ENCODE results near the gene XYLT2. TPM values are rescaled to one million over a fixed set of nuclear protein-coding genes. Genes with fewer than 3 reads are reported as not detected.

The XYLT2 gene
- total and polyA plus RNA-seq, 2 of the 8 experiments (the other 6 are each of a cell fraction or from before 2014, with no cell fraction given) = 28.0 to 29.9 TPM

DNA sequence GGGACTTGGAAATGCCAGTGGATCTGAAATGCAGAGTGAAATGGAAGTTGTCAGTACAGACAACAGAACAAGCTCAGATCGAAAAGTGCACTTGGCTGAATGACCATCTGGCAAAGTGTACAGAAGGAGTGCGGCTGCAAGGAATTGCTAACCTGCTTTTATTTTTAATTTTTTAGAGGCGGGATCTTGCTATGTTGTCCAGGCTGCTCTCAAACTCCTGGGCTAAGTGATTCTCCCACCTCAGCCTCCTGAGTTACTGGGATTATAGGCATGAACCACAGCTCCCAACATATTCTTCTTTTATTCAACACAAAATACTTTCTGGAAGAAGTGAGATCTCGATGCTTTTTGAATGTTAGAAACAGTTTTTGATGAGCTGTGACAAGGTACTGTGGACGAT, 47.8 kb downstream of the XYLT2 start:
- no peak overlapping the region for H3K18ac ChIP-seq (ENCODE audit: extremely low read depth, low read length)
- H3K14ac ChIP-seq (ENCODE audit: insufficient read length) = no peak overlapping the region
- H3K79me2 ChIP-seq (ENCODE audit: control insufficient read depth in 1 of 2, insufficient read depth in 2 of 2, low read length in 2 of 2) = peaks cover 0 to 18% of the 10 kb centered on the region in 2 experiments; a peak in 3 of 4 replicates
- FAIRE-seq = no peak
- H3K79me1 ChIP-seq (ENCODE audit: low read depth, low read length) = peaks cover 5% of the 10 kb centered on the region
- no peak overlapping the region for H2BK12ac ChIP-seq (ENCODE audit: low read depth, low read length)
- H3K4ac ChIP-seq (replicated peaks; ENCODE audit: insufficient read length, low read depth, low read length) = no peak overlapping the region
- H3K36me3 ChIP-seq (ENCODE audit: control insufficient read depth in 2 of 4, insufficient read depth in 4 of 4, low read length in 3 of 4) = peaks cover 38 to 57% (median 52%) of the 10 kb centered on the region in 4 experiments
- ChIA-PET POLR2A (ENCODE audit: partially characterized antibody) (interaction anchor here (1.2 to 27.4 kb wide), 2 partner anchors 9 to 26 kb away, joined by 3 to 313 read pairs; partner anchors contain the start of genes EME1 and MRPL27), CTCF (ENCODE audit: partially characterized antibody) (interaction anchor here (0.6 to 1.3 kb wide), 3 partner anchors 8 to 177 kb away, joined by 3 read pairs; no protein-coding TSS in a partner anchor)
- no peak overlapping the region for H2BK20ac ChIP-seq (ENCODE audit: low read length)
- no peak overlapping the region for H2BK120ac ChIP-seq (replicated peaks; ENCODE audit: low read depth, low read length)
- H3K9ac ChIP-seq (replicated peaks in 1 of 4; ENCODE audit: extremely low read depth in 1 of 4, low read depth in 3 of 4, low read length in 3 of 4) = no peak overlapping the region
- DNase-seq (ENCODE audit: low read depth in 1 of 2, low spot score in 2 of 2) = no peak
- H4K8ac ChIP-seq (ENCODE audit: extremely low read depth, insufficient read depth, low read length) = no peak overlapping the region
- no peaks in the 10 kb centered on the region; a peak in 3 of 7 replicates for H3K4me1 ChIP-seq (replicated peaks in 1 of 4; ENCODE audit: control insufficient read depth in 3 of 4, insufficient read depth in 4 of 4, low read length in 3 of 4)
- H2AK5ac ChIP-seq (ENCODE audit: low read depth, low read length) = no peak overlapping the region
- H3K4me3 ChIP-seq (ENCODE audit: extremely low read depth in 1 of 4, insufficient read depth in 2 of 4, low read depth in 3 of 4, low read length in 4 of 4) = no peak overlapping the region
- no peak overlapping the region for H2BK15ac ChIP-seq (ENCODE audit: low read length)
- WGBS, 2 experiments (ENCODE audit: extremely low coverage in 1 of 2, insufficient coverage in 1 of 2, insufficient read length in 1 of 2, insufficient replicate concordance in 2 of 2, low coverage in 1 of 2, low lambda C conversion rate in 2 of 2, missing lambda C conversion rate in 1 of 2) = 91% methylated on average over 5 of the region's 5 CpGs; no CpG with 5 or more reads in 1 of the 2 experiments
- H2BK5ac ChIP-seq (ENCODE audit: low read depth, low read length) = no peak overlapping the region
- no peak overlapping the region for H3K27ac ChIP-seq (ENCODE audit: low read depth, low read length)
- peaks cover 4 to 17% of the 10 kb centered on the region in 2 experiments for H4K20me1 ChIP-seq (replicated peaks in 1 of 2; ENCODE audit: control insufficient read depth in 1 of 2, insufficient read depth in 2 of 2, low read length in 2 of 2)
- H3K56ac ChIP-seq (replicated peaks; ENCODE audit: insufficient read length, low read depth, low read length) = no peak overlapping the region
- peaks cover 7% of the 10 kb centered on the region; the same call in 1 of the 2 replicates for H3K23me2 ChIP-seq (ENCODE audit: low read depth, low read length)
- H4K5ac ChIP-seq (ENCODE audit: insufficient read length, low read depth, low read length) = no peak overlapping the region
- no peaks in the 10 kb centered on the region for H3K9me3 ChIP-seq (ENCODE audit: insufficient read depth in 2 of 2, low read depth in 1 of 2, low read length in 1 of 2)
- H3K4me2 ChIP-seq (ENCODE audit: insufficient read depth in 1 of 2, low read depth in 2 of 2, low read length in 2 of 2) = no peak overlapping the region
- H2AFZ ChIP-seq (ENCODE audit: low read length) = no peak overlapping the region
- H3K23ac ChIP-seq (ENCODE audit: insufficient read length) = no peak overlapping the region
- no peak overlapping the region for H4K91ac ChIP-seq (replicated peaks; ENCODE audit: insufficient read length, low read length)
- no peaks in the 10 kb centered on the region for H3K27me3 ChIP-seq (replicated peaks in 1 of 4; ENCODE audit: control insufficient read depth in 3 of 4, extremely low read depth in 1 of 4, insufficient read depth in 3 of 4, low read length in 3 of 4)
- TF ChIP-seq ASH2L (IDR thresholded peaks at IDR 0.05; ENCODE audit: low read length) = no peak
- TF ChIP-seq, protein P1, sequence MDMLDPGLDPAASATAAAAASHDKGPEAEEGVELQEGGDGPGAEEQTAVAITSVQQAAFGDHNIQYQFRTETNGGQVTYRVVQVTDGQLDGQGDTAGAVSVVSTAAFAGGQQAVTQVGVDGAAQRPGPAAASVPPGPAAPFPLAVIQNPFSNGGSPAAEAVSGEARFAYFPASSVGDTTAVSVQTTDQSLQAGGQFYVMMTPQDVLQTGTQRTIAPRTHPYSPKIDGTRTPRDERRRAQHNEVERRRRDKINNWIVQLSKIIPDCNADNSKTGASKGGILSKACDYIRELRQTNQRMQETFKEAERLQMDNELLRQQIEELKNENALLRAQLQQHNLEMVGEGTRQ (IDR thresholded peaks at IDR 0.05; ENCODE audit: low read length) = no peak
- TF ChIP-seq RNF2 (IDR thresholded peaks at IDR 0.05; ENCODE audit: borderline replicate concordance, low read depth, low read length, missing control alignments, poor library complexity, severe bottlenecking) = no peak
- no peak for TF ChIP-seq HDAC6 (IDR thresholded peaks at IDR 0.05; ENCODE audit: low read depth, low read length)
- no peak for TF ChIP-seq BCL11A (IDR thresholded peaks at IDR 0.05; ENCODE audit: low read depth in 2 of 2, low read length in 2 of 2)
- no peak for TF ChIP-seq TAF1 (IDR thresholded peaks at IDR 0.05; ENCODE audit: low read depth, low read length)
- TF ChIP-seq SP1 (IDR thresholded peaks at IDR 0.05; ENCODE audit: low read depth, low read length) = no peak
- TF ChIP-seq SIN3A (conservative IDR thresholded peaks at IDR 0.05 in 1 of 2, IDR thresholded peaks at IDR 0.05 in 1 of 2; ENCODE audit: low read depth in 1 of 2, low read length in 2 of 2) = no peak
- TF ChIP-seq GABPA (IDR thresholded peaks at IDR 0.05; ENCODE audit: borderline replicate concordance, insufficient read depth, low read length) = no peak
- no peak for TF ChIP-seq HDAC2 (IDR thresholded peaks at IDR 0.05; ENCODE audit: borderline replicate concordance in 1 of 2, low read depth in 2 of 2, low read length in 2 of 2)
- no peak for TF ChIP-seq RAD21 (IDR thresholded peaks at IDR 0.05 in 1 of 2, conservative IDR thresholded peaks at IDR 0.05 in 1 of 2; ENCODE audit: low read depth in 2 of 2, low read length in 2 of 2)
